Activated naive CD8-positive, alpha-beta T cell treated with anti-CD3 and anti-CD28 coated beads, Interleukin-2, amount 50 U/mL, for 24 hours (primary cell): ENCODE data around the gene DAPK2.
"Not testable (repeated sequence)": the region's sequence is repeated elsewhere in the genome, so short reads cannot be mapped to it uniquely, and the experiment has no call there.

Source experiments
- ATAC-seq: fragments of 150-1000 bp; cut with Tn5 transposase; one replicate; pipeline ENCODE4 v1.10.0; 2021
- DNase-seq: peaks from one replicate; pipeline ENCODE4 v3.0.0; 2021
- H3K27ac Mint-ChIP-seq: one replicate; pipeline ENCODE4 v1.8.0; 2021; ENCODE audit warnings: mild to moderate bottlenecking, mixed read lengths
- H3K27me3 Mint-ChIP-seq: one replicate; pipeline ENCODE4 v1.8.0; 2021; ENCODE audit warnings: mixed read lengths
- H3K36me3 Mint-ChIP-seq: one replicate; pipeline ENCODE4 v1.8.0; 2021; ENCODE audit warnings: low read depth, mixed read lengths
- H3K4me1 Mint-ChIP-seq: one replicate; pipeline ENCODE4 v1.8.0; 2021; ENCODE audit warnings: mixed read lengths
- H3K4me3 Mint-ChIP-seq: one replicate; pipeline ENCODE4 v1.8.0; 2021; ENCODE audit warnings: mild to moderate bottlenecking, moderate library complexity, mixed read lengths
- H3K9me3 Mint-ChIP-seq: one replicate; pipeline ENCODE4 v1.8.0; 2021; ENCODE audit warnings: mixed read lengths

Gene DAPK2

DNA sequence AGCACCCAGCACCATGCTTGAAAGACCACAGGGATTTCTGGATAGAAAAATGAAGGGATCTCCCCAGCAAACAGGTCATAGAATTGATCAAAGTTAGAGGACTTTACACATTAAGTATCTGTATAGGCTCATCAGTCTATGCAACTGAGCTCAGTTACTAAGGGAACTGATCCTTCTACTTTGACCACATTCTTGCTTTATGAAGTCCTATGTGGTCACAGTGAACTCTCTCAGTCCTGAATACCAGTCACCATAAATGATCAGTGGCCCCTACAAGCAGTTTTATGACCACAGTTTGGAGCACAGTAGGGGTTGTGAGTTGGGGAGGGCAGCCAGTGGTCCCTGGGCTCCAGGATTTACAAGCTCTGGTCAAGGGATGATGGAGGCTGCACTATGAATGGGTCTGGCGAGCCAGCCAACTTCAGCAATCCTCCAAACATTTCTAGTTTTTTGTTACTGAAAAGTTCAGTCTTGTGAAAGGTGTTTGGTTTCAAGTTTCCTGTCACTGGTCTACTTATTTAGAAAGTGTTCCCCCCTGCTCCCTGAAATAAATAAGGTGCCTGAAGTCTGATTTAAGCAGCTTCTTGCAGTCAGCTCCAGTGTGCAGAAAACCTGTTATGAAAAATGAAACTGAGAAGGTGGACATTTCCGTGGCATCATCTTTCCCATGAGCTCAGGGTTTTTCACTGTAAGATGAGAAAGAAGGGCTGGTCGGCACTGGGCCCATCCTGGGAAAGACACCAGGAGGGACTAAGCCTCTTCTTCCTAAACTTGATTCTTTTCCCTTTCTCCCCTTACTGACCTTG is 75.5 kb downstream of the DAPK2 start:
- ATAC-seq (peak; percentile 90), DNase-seq (peak; percentile 50)
- Mint-ChIP-seq H3K4me3 (peak overlapping the region; percentile 31), H3K27ac (peak overlapping the region; percentile 92), H3K27me3 (no peaks in the 10 kb centered on the region), H3K36me3 (no peaks in the 10 kb centered on the region), H3K9me3 (no peaks in the 10 kb centered on the region), H3K4me1 (peaks cover 45% of the 10 kb centered on the region)

DNA sequence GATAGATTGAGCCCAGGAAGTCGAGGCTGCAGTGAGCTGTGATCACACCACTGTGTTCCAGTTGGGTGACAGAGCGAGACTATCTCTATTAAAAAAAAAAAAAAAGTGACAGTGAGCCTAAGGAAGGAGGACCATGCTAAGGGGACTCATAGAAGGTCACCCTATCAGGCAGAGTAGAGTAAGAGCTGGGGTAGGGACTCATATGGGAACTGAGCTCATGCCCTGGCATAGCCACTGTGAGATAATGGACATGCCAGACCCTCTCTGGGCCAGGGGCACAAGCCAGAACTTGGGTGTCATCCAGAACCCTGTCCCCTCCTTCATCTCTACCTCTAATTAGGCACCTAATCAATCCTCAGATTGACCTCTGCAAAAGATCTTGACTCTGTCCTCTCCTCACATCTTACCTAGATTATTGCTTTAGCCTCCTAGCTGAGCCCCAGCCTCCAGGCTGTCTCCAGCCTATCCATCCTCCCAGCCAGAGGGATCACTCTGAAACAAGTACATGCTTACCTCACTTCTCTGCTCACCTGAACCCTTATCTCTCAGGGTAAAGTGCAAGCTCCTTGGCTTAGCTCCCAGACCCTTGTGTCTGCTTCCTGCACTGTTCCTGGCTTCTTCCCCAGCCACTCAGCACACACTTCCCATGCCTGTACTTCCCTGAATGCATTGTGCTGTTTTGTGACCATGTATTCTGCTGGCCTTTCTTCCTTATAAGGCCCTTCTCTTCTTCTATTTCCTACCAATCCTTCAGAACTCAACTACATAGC is 76.4 kb downstream of the DAPK2 start:
- no peak overlapping the region for H3K4me3 Mint-ChIP-seq
- no peak for ATAC-seq

DNA sequence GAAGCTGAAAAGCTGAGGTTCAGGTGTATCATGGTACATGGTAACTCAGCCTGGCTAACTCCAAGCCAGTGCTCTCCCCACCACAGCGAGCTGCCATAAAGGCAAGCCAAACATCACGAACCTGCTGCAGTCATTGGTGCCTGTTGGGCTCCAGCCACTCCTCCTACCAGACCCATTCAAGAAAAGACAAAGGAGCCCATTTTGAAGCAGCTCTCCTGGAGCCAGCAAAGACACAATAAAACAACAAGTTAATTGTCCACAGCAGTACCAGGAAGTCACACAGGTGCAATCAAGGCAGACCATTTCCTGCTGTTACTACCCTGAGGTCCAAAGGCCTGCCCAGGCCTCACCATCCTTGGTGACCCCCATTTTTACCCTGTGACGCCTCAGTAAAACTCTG is 77.6 kb downstream of the DAPK2 start:
- Mint-ChIP-seq H3K9me3 (peaks cover 7% of the 10 kb centered on the region), H3K4me1 (peaks cover 45% of the 10 kb centered on the region), H3K36me3 (peaks cover 2% of the 10 kb centered on the region), H3K4me3 (no peak overlapping the region), H3K27ac (no peak overlapping the region), H3K27me3 (no peaks in the 10 kb centered on the region)
- ATAC-seq = no peak
- no peak for DNase-seq

More for the DNA sequence above, 76.4 kb downstream of the DAPK2 start:
- Mint-ChIP-seq H3K9me3 (peaks cover 2% of the 10 kb centered on the region), H3K27ac (peak overlapping the region; percentile 92), H3K4me1 (peaks cover 45% of the 10 kb centered on the region), H3K36me3 (no peaks in the 10 kb centered on the region), H3K27me3 (no peaks in the 10 kb centered on the region)
- no peak for DNase-seq

GRCh38 chr15:63968122-63968524 is 78.2 kb downstream of the DAPK2 start:
- Mint-ChIP-seq H3K27ac (no peak overlapping the region), H3K36me3 (peaks cover 2% of the 10 kb centered on the region), H3K4me1 (peaks cover 42% of the 10 kb centered on the region), H3K27me3 (no peaks in the 10 kb centered on the region), H3K4me3 (no peak overlapping the region), H3K9me3 (peaks cover 11% of the 10 kb centered on the region)
- ATAC-seq = no peak
- no peak for DNase-seq

GRCh38 chr15:63967616-63968015 is 78.7 kb downstream of the DAPK2 start:
- no peak overlapping the region for H3K27ac Mint-ChIP-seq
- no peak overlapping the region for H3K4me3 Mint-ChIP-seq

GRCh38 chr15:63962947-63963721 is 83.2 kb downstream of the DAPK2 start:
- not testable (repeated sequence) for H3K27ac Mint-ChIP-seq, DNase-seq, H3K4me1 Mint-ChIP-seq, H3K27me3 Mint-ChIP-seq, H3K4me3 Mint-ChIP-seq, H3K36me3 Mint-ChIP-seq, ATAC-seq
- H3K9me3 Mint-ChIP-seq = peaks cover 11% of the 10 kb centered on the region

More at GRCh38 chr15:63967616-63968015, 78.7 kb downstream of the DAPK2 start:
- Mint-ChIP-seq H3K36me3 (peaks cover 2% of the 10 kb centered on the region), H3K9me3 (peaks cover 11% of the 10 kb centered on the region), H3K4me1 (peaks cover 40% of the 10 kb centered on the region), H3K27me3 (no peaks in the 10 kb centered on the region)
- DNase-seq (no peak), ATAC-seq (no peak)

GRCh38 chr15:63953524-63953923 is 92.8 kb downstream of the DAPK2 start:
- no peak overlapping the region for H3K27ac Mint-ChIP-seq
- no peak for DNase-seq
- peaks cover 4% of the 10 kb centered on the region for H3K4me1 Mint-ChIP-seq
- H3K36me3 Mint-ChIP-seq = no peaks in the 10 kb centered on the region
- no peak for ATAC-seq
- no peaks in the 10 kb centered on the region for H3K9me3 Mint-ChIP-seq
- H3K27me3 Mint-ChIP-seq = no peaks in the 10 kb centered on the region
- H3K4me3 Mint-ChIP-seq = no peak overlapping the region

DNA sequence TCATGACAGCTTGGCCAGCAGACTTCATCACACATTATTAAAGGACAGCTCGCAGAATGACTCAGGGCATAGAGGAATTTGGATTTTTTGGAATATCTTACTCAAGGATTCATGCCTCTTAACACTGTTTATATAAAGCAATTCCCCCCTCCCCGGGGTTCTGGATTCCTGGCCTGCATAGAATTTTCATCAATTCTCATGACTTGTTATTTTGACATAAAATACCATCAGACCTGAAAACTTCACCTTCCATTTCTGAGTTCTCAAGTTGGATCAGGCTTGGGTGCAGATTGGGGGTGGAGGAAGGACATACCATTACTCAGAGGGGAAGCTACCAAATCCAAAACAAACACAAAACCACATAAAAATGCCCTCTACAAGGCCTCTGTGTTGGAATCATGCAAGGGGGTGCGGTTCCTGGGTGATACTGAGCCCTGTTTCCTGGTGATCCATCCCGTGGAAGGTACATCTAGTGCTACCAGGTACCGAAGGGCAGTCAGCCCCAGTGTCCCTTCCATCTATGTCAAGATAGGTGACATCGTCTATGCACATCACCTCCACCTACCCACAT is 95.3 kb downstream of the DAPK2 start:
- ATAC-seq (no peak), DNase-seq (no peak)
- Mint-ChIP-seq H3K9me3 (no peaks in the 10 kb centered on the region), H3K4me1 (peaks cover 4% of the 10 kb centered on the region), H3K27me3 (no peaks in the 10 kb centered on the region), H3K27ac (no peak overlapping the region), H3K4me3 (no peak overlapping the region), H3K36me3 (no peaks in the 10 kb centered on the region)

DNA sequence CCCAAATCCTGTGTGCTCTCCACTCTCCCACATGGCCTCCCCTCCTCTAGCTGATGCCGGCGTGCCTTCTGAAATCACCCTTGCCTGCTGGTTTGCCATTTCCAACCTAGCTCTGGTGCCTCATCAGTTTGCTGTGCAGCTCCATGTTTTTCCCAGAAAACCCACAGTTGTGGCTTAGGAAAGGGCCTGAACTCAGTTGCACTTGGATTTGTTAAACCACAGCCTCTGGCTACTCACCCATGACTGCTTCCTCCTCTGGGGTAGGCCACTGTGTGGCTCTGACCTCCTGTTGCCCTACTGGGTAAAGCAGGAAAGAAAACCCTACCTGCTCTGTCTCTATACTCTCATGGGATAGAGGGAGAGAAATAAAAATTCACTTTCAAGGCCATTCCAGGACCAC is 97.3 kb downstream of the DAPK2 start:
- no peak overlapping the region for H3K4me3 Mint-ChIP-seq
- peaks cover 10% of the 10 kb centered on the region for H3K4me1 Mint-ChIP-seq
- H3K9me3 Mint-ChIP-seq = no peaks in the 10 kb centered on the region
- no peak overlapping the region for H3K27ac Mint-ChIP-seq
- H3K36me3 Mint-ChIP-seq = no peaks in the 10 kb centered on the region
- DNase-seq = no peak
- no peak for ATAC-seq
- no peaks in the 10 kb centered on the region for H3K27me3 Mint-ChIP-seq

DNA sequence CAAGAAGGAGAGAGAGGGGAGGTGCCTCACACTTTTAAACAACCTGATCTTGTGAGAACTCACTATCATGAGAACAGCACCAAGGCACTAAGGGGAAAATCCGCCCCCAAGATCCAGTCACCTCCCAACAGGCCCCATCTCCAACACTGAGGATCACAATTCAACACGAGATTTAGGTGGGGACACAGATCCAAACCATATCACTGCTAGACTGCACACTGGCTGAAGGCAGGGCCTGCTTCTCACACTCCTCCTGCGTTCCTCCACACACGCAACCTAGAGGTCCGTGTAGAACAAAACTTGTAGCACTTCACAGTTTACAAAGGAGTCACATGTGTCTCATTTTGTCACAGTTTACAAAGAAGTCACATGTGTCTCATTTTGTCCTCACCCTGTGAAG is 97.8 kb downstream of the DAPK2 start:
- Mint-ChIP-seq H3K36me3 (no peaks in the 10 kb centered on the region), H3K27ac (no peak overlapping the region), H3K9me3 (no peaks in the 10 kb centered on the region), H3K4me3 (no peak overlapping the region), H3K27me3 (no peaks in the 10 kb centered on the region), H3K4me1 (peaks cover 10% of the 10 kb centered on the region)
- no peak for ATAC-seq
- DNase-seq = no peak

GRCh38 chr15:63947228-63947627 is 99.1 kb downstream of the DAPK2 start:
- no peaks in the 10 kb centered on the region for H3K9me3 Mint-ChIP-seq
- no peaks in the 10 kb centered on the region for H3K27me3 Mint-ChIP-seq
- no peak overlapping the region for H3K4me3 Mint-ChIP-seq
- DNase-seq (no peak), ATAC-seq (no peak)
- H3K36me3 Mint-ChIP-seq = no peaks in the 10 kb centered on the region
- H3K27ac Mint-ChIP-seq = no peak overlapping the region
- H3K4me1 Mint-ChIP-seq = peaks cover 13% of the 10 kb centered on the region

DNA sequence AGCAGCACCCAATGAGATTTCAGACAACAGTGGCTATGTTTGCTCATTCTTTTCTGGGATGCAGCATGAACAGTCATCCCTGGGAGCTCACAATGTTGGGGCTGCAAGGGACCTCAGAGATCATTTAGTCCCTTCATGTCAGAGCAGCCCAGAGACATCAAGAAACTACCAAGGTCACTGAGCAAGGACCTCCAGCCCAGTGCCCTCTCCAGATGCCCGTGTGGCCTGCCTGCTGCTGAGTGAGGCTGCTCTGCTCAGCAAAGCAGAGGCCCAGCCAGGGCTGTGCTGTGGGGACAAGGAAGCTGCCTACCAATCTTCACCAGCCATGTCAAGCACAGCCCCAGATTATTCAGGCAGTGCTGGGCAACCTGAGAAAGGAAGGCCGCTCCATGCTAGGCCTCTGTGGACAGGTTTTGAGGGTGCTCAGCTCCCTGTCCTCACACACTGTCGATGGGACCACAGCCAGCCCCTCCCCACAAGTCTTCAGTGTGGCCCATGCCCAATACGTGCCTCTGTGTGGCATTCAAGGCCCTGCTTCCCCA is 99.7 kb downstream of the DAPK2 start:
- H3K36me3 Mint-ChIP-seq = no peaks in the 10 kb centered on the region

GRCh38 chr15:63945838-63946298 is 100.4 kb downstream of the DAPK2 start:
- Mint-ChIP-seq H3K27ac (no peak overlapping the region), H3K27me3 (no peaks in the 10 kb centered on the region), H3K4me3 (no peak overlapping the region), H3K9me3 (no peaks in the 10 kb centered on the region), H3K36me3 (no peaks in the 10 kb centered on the region), H3K4me1 (peaks cover 15% of the 10 kb centered on the region)
- no peak for DNase-seq
- ATAC-seq = no peak

More for the DNA sequence above, 99.7 kb downstream of the DAPK2 start:
- Mint-ChIP-seq H3K27ac (no peak overlapping the region), H3K4me3 (no peak overlapping the region), H3K27me3 (no peaks in the 10 kb centered on the region), H3K4me1 (peaks cover 11% of the 10 kb centered on the region), H3K9me3 (no peaks in the 10 kb centered on the region)
- DNase-seq (no peak), ATAC-seq (no peak)
